Left lung (tissue), 14 donors: Measurements from ENCODE around the gene TRAF7. TPM values are rescaled to one million over a fixed set of nuclear protein-coding genes. Genes with fewer than 3 reads are reported as not detected.
"Not testable (repeated sequence)": the region's sequence is repeated elsewhere in the genome, so short reads cannot be mapped to it uniquely, and the experiment has no call there.

Source experiments
- ATAC-seq: fragments of 200-7000 bp; cut with Tn5 transposase; one replicate; pipeline ENCODE4 v1.9.1; 2020; ENCODE audit warnings: moderate library complexity
- DNase-seq, 4 donors: peaks; one replicate each; pipeline ENCODE4 v3.0.0-alpha.2; 2013 to 2020
- H3K27ac ChIP-seq, 2 donors: fragments of 200-600 bp; sonication (generic) in 1 of 2; one replicate each; pipeline versions ENCODE4 v1.5.0 to v1.8.0; 2020 to 2021
- H3K27me3 ChIP-seq, 2 donors: fragments of 200-600 bp; sonication (generic) in 1 of 2; one replicate each; pipeline versions ENCODE4 v1.5.0 to v1.8.0; 2020 to 2021
- H3K36me3 ChIP-seq, 2 donors: fragments of 200-600 bp; sonication (generic) in 1 of 2; one replicate each; pipeline versions ENCODE4 v1.5.0 to v1.8.0; 2020 to 2021
- H3K4me1 ChIP-seq, 2 donors: fragments of 200-600 bp; one replicate each; pipeline ENCODE4 v1.8.0; 2021
- H3K4me3 ChIP-seq, 2 donors: fragments of 200-600 bp; sonication (generic) in 1 of 2; one replicate each; pipeline versions ENCODE4 v1.5.0 to v1.8.0; 2020 to 2021; ENCODE audit warnings: mild to moderate bottlenecking in 1 of 2
- H3K9me3 ChIP-seq, 2 donors: fragments of 200-600 bp; sonication (generic) in 1 of 2; one replicate each; pipeline versions ENCODE4 v1.5.0 to v1.8.0; 2020 to 2021
- intact Hi-C, 2 donors: fragments of 100-400 bp; cut with DNase I; formaldehyde crosslinking; loops; one replicate each; pipeline versions ENCODE4 v1.11.2 to v1.14.2; 2022
- long read RNA-seq, 12 donors: library from polyadenylated mRNA in 2 of 12; unstranded in 2 of 12; transcript quantifications; one replicate each; pipeline ENCODE4 v2.0.0 and lab custom pipeline, GENCODE V29; 2019 to 2026
- polyA plus RNA-seq, 6 donors: library from polyadenylated mRNA; unstranded; fragments of 120-200 nt; gene quantifications; one replicate each; pipeline ENCODE4 v1.2.1, GENCODE V29; 2013; ENCODE audit not compliant: insufficient read length in 6 of 6
- total RNA-seq, 2 donors: library from RNA; stranded (reverse); fragmentation: NEBNext Ultra II Directional; extraction: Animal tissue kit (Norgen Biotek cat#: 25700); gene quantifications; one replicate each; pipeline ENCODE4 v1.2.1, GENCODE V29; 2021
- TF ChIP-seq, protein P1 (sequence below), 2 donors: fragments of 200-600 bp; sonication (generic) in 1 of 2; IDR thresholded peaks; one replicate each; pipeline versions ENCODE4 v1.5.0 to v1.8.0; 2021; ENCODE audit warnings: antibody characterized with exemption in 2 of 2
- donor health status: DM: no; HTN: yes; CAD: no.
- donor health status: DM: no; HTN: no; CAD: no.

Gene TRAF7
- total RNA-seq (10 to 100 TPM; 69.5 to 88.1 TPM), polyA plus RNA-seq (10 to 100 TPM; 48.6 to 59.5 (median 52.2) TPM)
- long read RNA-seq, donor 1, transcript TRAF7-201 (21 exons, 3,700 nt), result major isoform, 12 of 20 reads
- long read RNA-seq, donor 1, partial matches to known transcripts, result 5 of 20 reads
- long read RNA-seq, donor 1, other reads (novel, unspliced or antisense), result 0 of 20 reads
- long read RNA-seq, donor 2, transcript TRAF7-201 (21 exons, 3,700 nt), result major isoform, 7 of 8 reads
- long read RNA-seq, donor 2, partial matches to known transcripts, result 0 of 8 reads
- long read RNA-seq, donor 2, other reads (novel, unspliced or antisense), result 0 of 8 reads
- long read RNA-seq, donor 3, transcript TRAF7-201 (21 exons, 3,700 nt), result major isoform, 8 of 9 reads
- long read RNA-seq, donor 3, partial matches to known transcripts, result 0 of 9 reads
- long read RNA-seq, donor 3, other reads (novel, unspliced or antisense), result 0 of 9 reads
- long read RNA-seq, donor 4, partial matches to known transcripts, result 2 of 9 reads
- long read RNA-seq, donor 4, other reads (novel, unspliced or antisense), result 4 of 9 reads
- long read RNA-seq, donor 5, partial matches to known transcripts, result 0 of 6 reads
- long read RNA-seq, donor 5, other reads (novel, unspliced or antisense), result 0 of 6 reads
- long read RNA-seq, donor 6, partial matches to known transcripts, result 0 of 6 reads
- long read RNA-seq, donor 6, other reads (novel, unspliced or antisense), result 0 of 6 reads
- long read RNA-seq, donor 7, partial matches to known transcripts, result 0 of 3 reads
- long read RNA-seq, donor 7, other reads (novel, unspliced or antisense), result 0 of 3 reads
- long read RNA-seq, donor 8, transcript TRAF7-201 (21 exons, 3,700 nt), result major isoform, 9 of 10 reads
- long read RNA-seq, donor 8, partial matches to known transcripts, result 0 of 10 reads
- long read RNA-seq, donor 8, other reads (novel, unspliced or antisense), result 0 of 10 reads
- long read RNA-seq, donor 9, result 0 reads
- long read RNA-seq, donor 10, transcript TRAF7-201 (21 exons, 3,700 nt), result major isoform, 5 of 11 reads
- long read RNA-seq, donor 10, partial matches to known transcripts, result 3 of 11 reads
- long read RNA-seq, donor 10, other reads (novel, unspliced or antisense), result 1 of 11 reads
- long read RNA-seq, donor 11, result 0 reads
- long read RNA-seq, donor 12, partial matches to known transcripts, result 0 of 4 reads
- long read RNA-seq, donor 12, other reads (novel, unspliced or antisense), result 0 of 4 reads

DNA sequence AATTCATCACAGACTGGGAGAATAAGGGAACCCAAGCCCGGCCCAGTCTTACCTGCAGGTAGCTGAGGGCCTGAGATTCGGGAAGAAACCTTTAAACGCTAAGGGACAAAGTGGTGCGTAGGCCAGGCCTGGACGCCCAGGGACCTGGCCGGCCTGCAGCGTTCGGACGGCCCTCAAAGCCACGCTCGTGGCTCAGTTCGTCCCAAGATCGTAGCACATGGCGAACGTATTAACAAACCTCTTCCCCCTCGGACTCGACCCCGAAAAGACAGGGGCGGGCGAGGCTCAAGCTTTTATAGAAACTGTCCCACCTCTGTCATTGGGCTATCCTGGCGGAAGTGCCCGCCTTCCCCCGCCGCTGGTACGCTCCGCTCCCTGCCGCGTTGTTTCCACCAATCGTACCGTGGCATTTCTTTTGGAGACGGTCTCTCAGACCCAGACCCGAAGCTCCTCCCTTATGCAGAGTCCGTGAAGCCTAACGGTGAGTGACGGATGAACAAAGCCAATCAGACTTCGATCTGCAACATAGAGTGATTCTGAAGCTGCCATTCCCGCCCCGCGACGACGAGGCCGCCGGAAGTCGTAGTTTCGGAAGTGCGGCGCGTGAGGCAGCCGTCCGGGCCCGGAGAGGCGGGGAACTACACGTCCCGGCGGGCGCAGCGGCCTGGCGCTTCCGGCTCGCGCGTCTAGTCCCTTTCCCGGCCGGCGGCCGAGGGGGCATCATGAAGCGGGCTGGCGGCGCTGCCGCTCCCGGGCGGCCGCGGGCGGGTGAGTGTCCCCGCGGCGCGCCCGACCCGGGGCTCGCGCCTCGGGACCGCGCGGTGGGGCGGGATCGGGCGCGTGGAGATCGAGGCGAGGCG, at the start of gene TRAF7:
TSS of gene TRAF7 (plus strand) at position 692 of the 860 bp plus-strand sequence. CDS start 8,139 bp downstream, outside the sequence.
- peak; percentile 98 to 100 (median 100) for DNase-seq
- ATAC-seq, result peak; percentile 91
- TF ChIP-seq, protein P1, sequence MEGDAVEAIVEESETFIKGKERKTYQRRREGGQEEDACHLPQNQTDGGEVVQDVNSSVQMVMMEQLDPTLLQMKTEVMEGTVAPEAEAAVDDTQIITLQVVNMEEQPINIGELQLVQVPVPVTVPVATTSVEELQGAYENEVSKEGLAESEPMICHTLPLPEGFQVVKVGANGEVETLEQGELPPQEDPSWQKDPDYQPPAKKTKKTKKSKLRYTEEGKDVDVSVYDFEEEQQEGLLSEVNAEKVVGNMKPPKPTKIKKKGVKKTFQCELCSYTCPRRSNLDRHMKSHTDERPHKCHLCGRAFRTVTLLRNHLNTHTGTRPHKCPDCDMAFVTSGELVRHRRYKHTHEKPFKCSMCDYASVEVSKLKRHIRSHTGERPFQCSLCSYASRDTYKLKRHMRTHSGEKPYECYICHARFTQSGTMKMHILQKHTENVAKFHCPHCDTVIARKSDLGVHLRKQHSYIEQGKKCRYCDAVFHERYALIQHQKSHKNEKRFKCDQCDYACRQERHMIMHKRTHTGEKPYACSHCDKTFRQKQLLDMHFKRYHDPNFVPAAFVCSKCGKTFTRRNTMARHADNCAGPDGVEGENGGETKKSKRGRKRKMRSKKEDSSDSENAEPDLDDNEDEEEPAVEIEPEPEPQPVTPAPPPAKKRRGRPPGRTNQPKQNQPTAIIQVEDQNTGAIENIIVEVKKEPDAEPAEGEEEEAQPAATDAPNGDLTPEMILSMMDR (IDR thresholded peaks at IDR 0.05), result peak in 1 of 2 donors; percentile 16
- Histone ChIP-seq H3K27ac (peak within 1 kb of the TSS; percentile 67 to 93), H3K27me3 (no peaks in the 10 kb centered on the region), H3K4me1 (peaks cover 61 to 81% of the 10 kb centered on the region in 2 donors), H3K9me3 (no peaks in the 10 kb centered on the region), H3K36me3 (peaks cover 0 to 24% of the 10 kb centered on the region in 2 donors), H3K4me3 (peak within 1 kb of the TSS; percentile 81 to 95)
- intact Hi-C loops, result no loop called here

DNA sequence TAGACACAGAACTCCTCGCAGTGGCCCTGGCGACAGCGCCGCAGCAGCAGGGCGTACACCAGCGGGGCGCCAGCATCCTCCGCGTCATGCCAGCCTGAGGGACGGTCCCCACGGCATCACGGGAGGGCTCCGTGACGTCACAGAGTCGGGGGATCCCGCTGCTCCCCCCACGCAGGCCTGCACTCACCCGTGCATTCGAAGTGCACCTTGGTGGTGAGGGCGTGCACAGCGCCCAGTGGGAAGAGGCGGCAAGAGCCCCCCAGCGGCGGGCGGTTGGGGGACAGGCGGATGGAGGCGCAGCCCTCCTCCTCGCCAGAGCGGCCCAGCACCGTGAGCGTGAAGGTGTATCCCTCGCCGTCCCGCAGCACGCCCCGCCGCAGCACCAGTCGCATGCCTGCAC, 49.4 kb upstream of the TRAF7 start:
- DNase-seq, intact Hi-C loops: not testable (repeated sequence)
- peaks cover 0 to 82% of the 10 kb centered on the region in 2 donors for H3K36me3 ChIP-seq

DNA sequence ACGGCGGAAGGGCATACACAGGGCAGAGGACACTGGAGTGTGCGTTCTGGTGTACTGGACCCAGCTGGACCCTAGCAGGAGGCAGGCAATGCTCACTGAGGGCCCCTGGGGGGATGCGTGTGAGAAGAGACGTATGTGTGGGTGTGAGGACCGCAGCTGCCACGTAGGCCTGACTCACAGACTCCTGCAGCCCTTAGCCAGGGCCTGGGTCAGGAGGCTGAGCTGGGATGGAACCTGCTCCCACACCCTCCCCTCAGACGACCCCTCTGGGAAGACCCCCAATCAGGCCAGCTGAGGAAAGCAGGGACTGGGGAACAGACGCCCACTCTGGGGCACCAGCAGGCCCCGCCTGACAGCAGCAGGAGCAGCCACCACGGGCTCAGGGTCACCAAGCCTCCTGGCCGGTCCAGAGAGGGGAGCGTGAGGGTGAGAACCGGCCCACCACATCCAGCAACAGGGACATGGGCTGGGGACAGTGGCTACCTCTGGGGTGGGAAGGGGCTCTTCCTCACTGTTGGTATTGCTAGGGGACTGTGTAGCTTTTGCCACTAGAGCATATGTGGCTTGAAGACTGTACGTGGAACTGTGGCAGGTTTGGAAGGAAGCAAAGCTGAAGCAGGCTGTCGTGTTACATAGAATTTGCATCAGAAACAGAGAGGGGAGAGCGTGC, 48.3 kb upstream of the TRAF7 start:
- H3K4me1 ChIP-seq, H3K9me3 ChIP-seq, H3K27me3 ChIP-seq, H3K4me3 ChIP-seq, intact Hi-C loops, ATAC-seq, H3K27ac ChIP-seq, DNase-seq: not testable (repeated sequence)
- peaks cover 0 to 82% of the 10 kb centered on the region in 2 donors for H3K36me3 ChIP-seq

More for the DNA sequence above, 49.4 kb upstream of the TRAF7 start:
- H3K4me3 ChIP-seq, ATAC-seq, H3K9me3 ChIP-seq, H3K27ac ChIP-seq, H3K4me1 ChIP-seq, H3K27me3 ChIP-seq: not testable (repeated sequence)

DNA sequence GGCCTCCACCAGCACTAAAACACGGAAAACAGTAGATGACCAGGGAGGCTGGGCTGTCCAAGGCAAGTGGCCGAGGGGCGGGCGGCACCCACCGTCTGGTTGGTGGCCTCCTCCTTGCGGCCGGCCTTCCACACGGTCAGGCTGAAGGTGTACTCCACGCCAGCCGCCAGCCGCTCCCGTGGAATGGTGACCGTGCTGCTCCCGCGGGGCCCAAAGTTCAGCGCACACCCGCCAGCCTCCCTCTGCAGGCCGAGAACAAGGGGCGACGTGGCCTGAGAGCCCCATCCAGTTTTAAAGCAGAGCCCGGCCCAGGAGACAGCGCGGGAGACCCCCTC, 47.8 kb upstream of the TRAF7 start:
- H3K27me3 ChIP-seq, intact Hi-C loops, DNase-seq, H3K4me1 ChIP-seq, H3K4me3 ChIP-seq, H3K9me3 ChIP-seq, ATAC-seq, H3K27ac ChIP-seq: not testable (repeated sequence)
- peaks cover 0 to 82% of the 10 kb centered on the region in 2 donors for H3K36me3 ChIP-seq

DNA sequence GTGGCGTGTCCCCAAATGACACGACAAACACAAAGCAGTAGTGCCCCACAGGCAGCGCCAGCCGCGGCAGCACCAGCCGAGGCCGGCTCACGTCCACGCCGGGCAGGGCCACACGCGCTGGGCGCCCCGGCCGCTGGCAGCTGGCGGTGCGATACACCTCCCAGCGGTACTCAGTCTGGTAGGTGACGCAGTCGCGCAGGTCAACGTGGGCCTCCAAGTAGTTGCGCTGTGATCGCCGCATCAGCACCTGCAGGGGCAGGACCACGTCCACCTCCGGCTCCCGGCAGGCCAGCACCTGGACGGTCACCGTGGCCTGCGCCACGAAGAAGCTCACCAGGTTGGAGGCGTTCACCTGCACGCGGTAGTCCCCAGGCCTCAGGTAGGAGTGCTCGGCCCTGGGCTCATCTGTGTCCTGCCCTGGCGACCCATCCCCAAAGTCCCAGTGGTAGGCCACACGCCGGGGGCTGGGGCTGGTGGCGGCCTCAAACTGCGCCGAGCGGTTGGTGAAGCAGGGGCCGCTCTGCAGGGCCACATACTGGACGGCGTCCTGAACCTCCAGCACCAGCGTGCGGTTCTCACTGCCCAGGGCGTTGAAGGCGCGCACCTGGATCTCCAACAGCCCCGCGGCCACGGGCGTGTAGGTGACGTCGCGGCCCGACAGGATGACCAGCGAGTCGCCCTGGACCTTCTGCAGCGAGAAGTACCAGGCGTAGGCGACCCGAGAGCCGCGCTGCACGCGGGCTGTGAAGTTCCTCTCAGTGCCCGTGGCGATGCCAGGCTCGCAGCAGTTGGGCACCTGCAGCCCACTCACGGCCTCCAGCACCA, 46.9 kb upstream of the TRAF7 start:
- H3K4me1 ChIP-seq, ATAC-seq, H3K4me3 ChIP-seq, H3K27me3 ChIP-seq, DNase-seq, H3K27ac ChIP-seq, H3K9me3 ChIP-seq, intact Hi-C loops: not testable (repeated sequence)
- peaks cover 0 to 78% of the 10 kb centered on the region in 2 donors for H3K36me3 ChIP-seq

DNA sequence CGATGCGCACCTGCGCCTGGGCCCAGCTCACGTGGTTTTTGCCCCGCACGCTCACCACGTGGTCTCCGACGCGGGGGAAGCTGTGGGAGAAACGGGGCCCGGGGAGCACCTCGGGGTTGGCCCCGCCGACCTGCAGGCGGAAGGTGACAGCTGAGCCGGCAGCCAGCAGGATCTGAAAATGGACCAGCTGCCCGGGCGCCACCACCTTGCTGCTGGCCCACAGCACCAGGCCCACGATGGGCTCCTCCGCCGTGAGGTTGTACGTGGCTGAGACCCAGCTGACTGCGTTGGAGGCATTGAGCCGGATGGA, 46.4 kb upstream of the TRAF7 start:
- intact Hi-C loops, H3K27ac ChIP-seq, ATAC-seq, H3K4me3 ChIP-seq, H3K4me1 ChIP-seq, H3K27me3 ChIP-seq, H3K9me3 ChIP-seq: not testable (repeated sequence)
- DNase-seq, result peak in 1 of 4 donors; percentile 74
- peaks cover 0 to 83% of the 10 kb centered on the region in 2 donors for H3K36me3 ChIP-seq

DNA sequence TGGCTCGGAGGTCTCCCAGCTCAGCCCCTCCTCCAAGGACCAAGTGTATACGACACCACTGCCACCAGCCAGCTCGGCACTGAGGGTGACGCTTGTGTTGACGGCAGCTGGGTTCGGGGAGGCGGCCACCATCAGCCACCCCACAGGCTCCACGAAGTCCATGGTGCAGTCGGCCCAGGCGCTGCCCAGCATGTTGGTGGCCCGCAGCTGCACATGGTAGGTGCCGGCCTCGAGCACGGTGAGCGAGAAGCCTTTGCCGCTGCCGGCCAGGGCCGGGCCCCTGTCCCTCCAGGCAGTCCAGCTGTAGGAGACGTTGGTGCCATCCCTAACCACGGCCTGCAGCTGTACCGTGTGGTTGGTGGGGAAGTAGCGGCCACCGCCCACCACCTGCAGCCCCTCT, 45.7 kb upstream of the TRAF7 start:
- H3K27me3 ChIP-seq, DNase-seq, H3K9me3 ChIP-seq, intact Hi-C loops, H3K4me1 ChIP-seq, H3K27ac ChIP-seq, H3K4me3 ChIP-seq: not testable (repeated sequence)
- H3K36me3 ChIP-seq, result peaks cover 0 to 89% of the 10 kb centered on the region in 2 donors
- ATAC-seq, result peak; percentile 20

DNA sequence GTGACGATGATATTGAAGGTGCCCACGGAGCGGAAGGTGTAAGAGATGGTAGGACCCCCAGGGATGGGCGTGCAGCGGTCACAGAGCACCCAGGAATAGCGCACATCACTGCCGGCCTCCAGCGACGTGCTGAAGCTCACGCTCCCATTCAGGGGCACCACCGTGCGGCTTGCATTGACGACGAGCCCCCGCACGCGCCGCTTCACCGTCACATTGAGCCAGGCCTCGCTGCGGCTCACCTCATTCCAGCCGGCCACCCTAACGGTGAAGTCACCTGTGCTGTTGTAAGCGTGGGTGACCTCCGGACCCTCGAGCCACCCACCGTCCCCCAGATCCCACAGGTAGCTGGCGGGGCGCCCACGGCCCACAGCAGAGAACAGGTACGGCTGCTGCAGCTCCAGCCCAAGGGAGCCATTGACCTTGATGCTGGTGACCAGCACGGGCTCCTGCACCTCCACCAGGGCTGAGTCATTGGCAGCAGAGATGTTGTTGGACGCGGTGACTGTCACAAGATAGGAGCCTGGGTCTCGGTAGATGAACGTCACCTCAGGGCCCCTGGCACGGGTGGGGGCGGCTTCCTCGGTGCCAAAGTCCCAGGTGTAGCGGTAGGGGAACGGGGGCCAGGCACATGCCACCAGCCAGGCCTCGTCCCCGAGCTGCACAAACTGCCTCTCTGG, 45.1 kb upstream of the TRAF7 start:
- H3K4me3 ChIP-seq, H3K9me3 ChIP-seq, H3K27me3 ChIP-seq, H3K27ac ChIP-seq, intact Hi-C loops, H3K4me1 ChIP-seq, DNase-seq, ATAC-seq: not testable (repeated sequence)
- H3K36me3 ChIP-seq, result peaks cover 0 to 89% of the 10 kb centered on the region in 2 donors

DNA sequence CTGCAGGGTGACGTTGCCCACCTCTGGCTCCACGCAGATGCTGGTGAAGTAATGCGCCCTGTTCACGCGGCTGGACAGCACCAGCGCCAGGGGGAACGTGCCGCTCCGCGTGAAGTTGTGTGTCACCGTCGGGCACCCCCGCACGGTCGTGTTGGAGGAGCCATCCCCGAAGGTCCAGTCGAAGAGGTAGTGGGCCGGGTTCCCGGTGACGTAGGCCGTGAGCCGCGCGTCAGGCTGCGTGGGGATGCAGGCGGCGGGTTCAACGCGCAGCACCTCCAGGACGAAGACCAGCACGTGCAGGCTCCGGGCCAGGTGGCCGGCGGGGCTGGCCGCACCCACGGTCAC, 44.6 kb upstream of the TRAF7 start:
- intact Hi-C loops, H3K27me3 ChIP-seq, H3K9me3 ChIP-seq, H3K4me3 ChIP-seq, ATAC-seq, H3K4me1 ChIP-seq, H3K27ac ChIP-seq: not testable (repeated sequence)
- H3K36me3 ChIP-seq, result peaks cover 0 to 84% of the 10 kb centered on the region in 2 donors
- peak in 1 of 4 donors; percentile 77 for DNase-seq
